GM18873 (cell line): Measurements from ENCODE around the gene PIM3.

Source experiments
- ATAC-seq: cut with Tn5 transposase; IDR thresholded peaks from one replicate; pipeline ENCODE4 v1.9.1; 2021; ENCODE audit warnings: mild to moderate bottlenecking, moderate library complexity, moderate number of reproducible peaks; ENCODE audit not compliant: unreplicated experiment, low FRiP score

Gene PIM3

DNA sequence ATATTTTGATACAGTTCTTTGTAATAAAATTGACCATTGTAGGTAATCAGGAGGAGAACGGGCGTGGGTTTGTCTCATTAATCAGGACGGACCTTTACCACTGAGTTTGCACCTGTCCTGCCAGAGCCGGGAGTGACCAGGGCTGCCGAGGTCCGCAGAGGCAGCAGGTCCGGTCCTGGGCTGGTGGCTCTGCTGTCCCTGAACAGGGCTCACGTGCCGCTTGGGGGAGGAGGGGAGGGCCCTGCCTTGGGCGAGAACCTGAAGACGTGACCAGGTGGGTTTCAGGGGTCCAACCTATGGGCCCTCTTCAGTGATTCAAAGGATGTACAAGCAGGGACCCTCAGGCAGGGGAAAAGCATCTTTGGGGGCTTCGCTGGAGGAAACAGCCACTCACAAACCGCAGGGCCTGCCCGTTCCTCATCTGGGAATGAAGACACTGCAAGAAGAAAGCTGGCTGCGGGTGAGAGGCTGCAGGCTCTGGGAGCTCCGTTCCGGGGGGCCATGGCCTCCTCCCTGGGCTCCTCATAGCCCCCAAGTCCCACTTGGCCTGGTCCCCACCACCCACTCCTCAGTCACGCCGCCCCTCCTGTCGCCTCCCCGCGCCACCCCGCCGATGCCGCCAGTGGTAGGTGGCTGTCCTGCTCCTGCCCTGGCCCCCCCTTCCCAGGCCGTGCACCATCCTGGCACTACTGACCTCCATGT is 32.9 kb upstream of the PIM3 start:
- no peak for ATAC-seq

GRCh38 chr22:49928185-49928495 is 32.4 kb upstream of the PIM3 start:
- ATAC-seq, result no peak

- ATAC-seq, result no peak
Observed at GRCh38 chr22:49928555-49929210, 31.9 kb upstream of the PIM3 start.

DNA sequence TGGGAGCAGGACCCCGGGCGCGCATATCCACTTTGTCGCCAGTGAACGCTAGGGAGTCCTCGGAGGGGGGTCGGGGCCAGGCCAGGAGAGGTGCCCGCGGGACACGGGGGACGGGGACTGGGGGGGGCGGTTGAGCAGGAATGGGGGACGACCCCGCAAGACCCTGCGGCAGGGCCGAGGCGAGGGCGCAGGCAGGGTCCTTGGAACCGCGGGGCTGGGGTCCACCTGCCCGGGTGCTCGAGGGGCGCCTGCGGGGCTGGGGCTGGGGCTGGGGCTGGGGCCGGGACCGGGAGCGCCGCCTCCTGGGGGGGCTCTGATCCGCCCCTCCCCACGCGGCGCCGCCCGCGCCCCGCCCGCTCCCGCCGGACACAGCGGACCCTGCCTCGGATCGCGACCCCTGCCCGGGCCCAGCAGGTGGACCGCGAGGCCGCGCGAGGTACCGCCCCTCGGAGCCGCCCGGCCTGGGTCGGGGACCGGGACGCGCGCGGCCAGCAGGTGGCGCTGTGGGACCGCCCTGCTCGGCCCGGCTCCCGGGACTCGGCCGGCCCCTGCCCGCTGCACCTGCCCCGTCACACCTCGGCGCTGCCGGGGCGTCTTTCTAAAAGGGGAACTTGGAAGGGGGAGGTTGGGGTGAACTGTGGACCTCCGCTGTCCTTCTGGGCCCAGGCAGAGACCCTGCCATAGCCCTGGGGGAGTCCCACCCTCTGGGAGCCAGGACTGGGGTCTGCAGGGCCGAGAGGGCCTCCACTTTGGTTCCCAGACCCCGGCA is 31.2 kb upstream of the PIM3 start:
- ATAC-seq, result no peak

DNA sequence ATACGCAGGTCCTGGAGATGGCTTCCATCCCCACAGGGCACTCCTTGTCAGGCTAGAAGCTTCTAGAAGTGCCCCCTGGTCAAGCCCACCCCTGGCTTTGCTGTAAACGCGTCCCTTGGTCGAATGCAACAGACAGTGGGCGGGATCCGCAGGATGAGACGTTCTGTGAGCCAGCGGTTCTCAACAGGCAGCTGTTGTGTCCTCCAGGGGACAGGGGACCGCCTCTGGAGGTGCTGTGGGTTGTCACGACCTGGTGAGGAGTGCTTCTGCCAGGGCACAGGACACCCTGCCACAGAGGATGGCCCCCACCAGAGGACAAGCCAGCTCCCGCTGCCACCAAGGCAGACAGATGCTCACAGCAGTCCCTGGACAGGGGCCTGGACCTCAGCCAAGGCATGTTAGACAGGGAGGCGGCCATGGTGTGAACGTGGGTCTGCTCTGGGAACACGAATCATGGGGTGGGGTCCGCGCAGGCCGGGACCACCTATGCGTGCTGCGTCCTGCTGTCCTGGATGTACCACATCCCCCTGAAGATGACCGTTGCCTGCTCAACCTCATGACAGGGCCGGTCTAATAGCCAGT is 30.5 kb upstream of the PIM3 start:
- no peak for ATAC-seq

- ATAC-seq, result no peak
Observed at GRCh38 chr22:49930596-49931412, 29.8 kb upstream of the PIM3 start.

DNA sequence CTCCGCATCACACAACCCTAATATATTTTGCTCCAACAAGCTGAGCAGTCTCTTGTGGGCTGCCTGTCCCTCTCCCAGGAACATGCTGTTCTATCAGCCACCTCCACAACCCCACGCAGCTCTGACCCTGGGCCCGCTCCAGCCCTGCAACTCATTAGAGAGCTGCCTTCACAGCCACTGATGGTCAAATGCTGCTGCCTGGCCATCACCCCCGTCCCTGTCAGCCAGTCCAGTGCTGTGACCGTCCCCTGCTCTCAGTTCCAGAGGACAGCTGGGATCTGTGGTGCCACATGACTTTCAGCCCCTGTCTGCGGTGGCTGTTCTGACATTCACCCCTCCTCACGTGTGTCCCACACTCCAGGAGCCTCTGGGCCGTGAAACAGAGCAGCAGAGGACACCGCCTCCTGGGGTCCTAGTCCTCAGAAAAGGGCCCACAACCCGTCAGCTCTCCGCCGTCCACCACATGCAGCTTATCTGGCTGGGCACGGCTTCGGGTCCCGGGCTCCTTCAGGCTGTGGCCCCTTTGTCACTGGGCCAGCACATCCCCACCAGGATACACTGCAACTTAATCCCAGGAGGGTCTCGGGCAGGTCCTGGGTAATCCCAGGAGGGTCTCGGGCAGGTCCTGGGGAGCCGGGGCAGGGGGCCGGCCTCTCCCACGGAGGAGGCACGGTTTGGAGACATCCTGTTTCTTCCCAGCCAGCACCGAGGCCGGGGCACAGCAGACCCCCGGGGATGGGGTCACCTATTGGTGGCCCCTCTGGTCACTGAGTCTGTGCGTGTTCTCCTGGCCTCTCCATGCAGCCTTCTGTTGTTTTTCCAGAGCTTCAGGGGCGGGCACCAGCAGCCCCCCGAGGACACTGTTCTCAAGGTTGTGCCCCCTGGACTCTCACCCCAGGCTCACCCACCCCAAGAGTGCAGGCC is 27.1 kb upstream of the PIM3 start:
- no peak for ATAC-seq

- no peak for ATAC-seq
Observed at GRCh38 chr22:49934160-49934890, 26.2 kb upstream of the PIM3 start.

- ATAC-seq, result no peak
Observed at GRCh38 chr22:49934891-49935557, 25.5 kb upstream of the PIM3 start.

- ATAC-seq, result no peak
Observed at GRCh38 chr22:49935561-49935960, 25.0 kb upstream of the PIM3 start.

DNA sequence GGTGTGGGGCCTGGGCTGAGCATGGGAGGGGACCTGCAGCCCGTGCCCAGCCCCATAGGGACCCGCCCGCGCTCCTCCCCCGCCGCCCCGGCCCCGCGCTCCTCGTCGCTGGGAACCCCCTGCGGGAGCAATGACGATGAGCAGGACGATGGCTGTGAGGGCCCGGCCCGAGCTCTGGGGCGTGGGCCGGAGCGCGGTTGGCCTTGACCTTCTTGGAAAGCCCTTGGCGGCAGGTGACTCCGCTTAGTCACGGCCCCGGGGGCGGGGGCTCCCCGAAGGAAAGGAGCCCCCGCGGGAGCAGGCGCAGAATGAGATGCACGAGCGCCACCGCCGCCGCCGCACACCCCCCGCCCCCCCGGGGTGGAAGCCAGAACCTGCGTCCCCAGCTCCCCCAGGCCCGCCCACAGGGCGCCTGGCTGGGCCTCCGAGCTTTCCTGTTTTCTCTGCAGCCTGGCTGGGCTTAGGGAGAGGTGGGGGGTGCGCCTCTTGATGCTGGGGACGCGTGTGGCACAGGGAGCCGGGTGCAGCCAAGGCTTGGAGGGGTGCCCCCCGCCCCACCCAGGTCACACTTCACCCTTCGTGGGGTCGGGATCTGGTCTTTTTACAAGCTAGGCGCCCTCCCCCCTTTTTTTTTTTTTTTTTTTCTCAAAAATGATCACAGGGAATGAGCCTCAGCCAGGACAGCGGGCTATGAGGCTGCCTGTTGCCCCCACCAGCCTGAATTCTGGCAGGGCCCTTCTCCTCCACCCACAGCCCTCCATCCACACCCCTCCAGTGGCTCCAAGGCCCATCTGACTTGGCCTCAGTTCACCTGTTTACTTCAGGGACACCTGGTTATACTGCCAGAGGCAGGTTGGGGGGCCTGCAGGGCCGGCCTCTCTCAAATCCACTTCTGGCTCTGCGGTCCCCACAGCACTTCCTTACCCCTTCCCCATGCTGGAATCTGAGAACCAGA is 24.3 kb upstream of the PIM3 start:
- ATAC-seq, result peak; percentile 46

GRCh38 chr22:49936973-49937757 is 23.4 kb upstream of the PIM3 start:
- no peak for ATAC-seq

GRCh38 chr22:49937758-49938564 is 22.6 kb upstream of the PIM3 start:
- no peak for ATAC-seq

DNA sequence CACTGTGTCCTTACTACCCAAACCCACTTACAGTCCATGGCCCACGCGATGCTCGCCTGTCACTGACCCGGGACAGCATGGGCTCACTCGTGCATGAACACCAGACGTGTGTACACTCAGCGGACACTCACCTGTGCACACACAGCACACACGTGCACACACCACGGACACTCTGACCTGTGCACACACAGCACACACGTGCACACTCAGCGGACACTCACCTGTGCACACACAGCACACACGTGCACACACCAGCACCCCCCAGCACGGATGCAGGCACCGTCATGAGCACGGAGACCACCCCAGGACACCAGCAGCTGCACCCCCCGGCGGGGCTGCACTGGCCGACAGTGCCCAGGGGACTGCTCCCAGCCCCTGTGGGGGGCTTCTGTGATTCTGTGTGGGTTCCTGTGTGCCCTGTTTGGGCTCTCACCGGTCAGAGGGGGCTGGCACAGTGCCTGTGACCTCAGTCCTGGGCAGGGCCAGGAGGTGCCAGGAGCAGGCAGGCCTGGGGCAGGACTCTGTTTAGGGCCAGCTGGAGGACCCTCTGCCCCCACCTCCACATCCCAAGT is 21.9 kb upstream of the PIM3 start:
- ATAC-seq, result no peak
